ENCODE measurements around the gene TMEFF2. TPM values are rescaled to one million over a fixed set of nuclear protein-coding genes. Genes with fewer than 3 reads are reported as not detected.

The TMEFF2 gene
- total and polyA plus RNA-seq, 2 donors (not counting 1 experiment from before 2014, with no cell fraction given): not detected

DNA sequence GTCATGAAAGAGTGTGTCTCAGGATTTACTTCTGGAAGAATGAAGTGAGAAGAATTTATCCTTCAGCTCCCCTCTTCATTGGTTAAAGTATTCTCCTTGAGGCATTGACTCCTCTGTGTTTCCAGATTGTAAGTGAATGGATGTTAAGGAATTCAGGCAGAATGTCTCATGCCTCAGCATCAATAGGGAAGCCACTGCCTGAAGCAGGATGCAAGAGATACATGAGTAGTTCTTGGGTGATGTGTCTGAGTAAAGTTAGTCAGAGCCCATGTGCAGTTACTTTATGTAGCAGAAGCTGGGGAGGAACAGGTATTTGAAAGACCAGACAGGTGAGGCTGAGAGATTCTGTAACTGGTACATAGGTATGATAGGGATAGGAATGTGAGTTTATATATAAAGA lies 34.0 kb upstream of the TMEFF2 start:
- no peak overlapping the region for H3K4me3 ChIP-seq (ENCODE audit: control extremely low read depth in 1 of 5, extremely low read depth in 1 of 5, insufficient read depth in 1 of 5, low read depth in 2 of 5, low read length in 4 of 5)
- no peak for DNase-seq
- H3K9me3 ChIP-seq (ENCODE audit: control extremely low read depth in 1 of 3, control insufficient read depth in 2 of 3, insufficient read depth in 1 of 3, low read length in 2 of 3): no peaks in the 10 kb centered on the region
- no peaks in the 10 kb centered on the region for H3K9me3 Mint-ChIP-seq (ENCODE audit: insufficient read depth)
- H3K36me3 ChIP-seq (replicated peaks in 1 of 2; ENCODE audit: control extremely low read depth in 1 of 2, control insufficient read depth in 1 of 2, extremely low read depth in 1 of 2, insufficient read depth in 2 of 2, low read length in 1 of 2): no peaks in the 10 kb centered on the region
- POLR2A ChIA-PET: no interaction called here
- no peak overlapping the region for H3K4me3 Mint-ChIP-seq
- H3K27me3 ChIP-seq (replicated peaks in 1 of 4; ENCODE audit: control extremely low read depth in 1 of 4, control insufficient read depth in 3 of 4, insufficient read depth in 4 of 4, low read length in 3 of 4): no peaks in the 10 kb centered on the region
- intact Hi-C loops (cut with micrococcal nuclease): no loop called here
- H3K79me2 ChIP-seq (ENCODE audit: control insufficient read depth, insufficient read depth, low read length): no peaks in the 10 kb centered on the region
- TF ChIP-seq EZH2 (IDR thresholded peaks at IDR 0.05; ENCODE audit: borderline replicate concordance, insufficient read depth, low read depth, low read length, poor library complexity, severe bottlenecking): no peak
- TF ChIP-seq, protein P1, sequence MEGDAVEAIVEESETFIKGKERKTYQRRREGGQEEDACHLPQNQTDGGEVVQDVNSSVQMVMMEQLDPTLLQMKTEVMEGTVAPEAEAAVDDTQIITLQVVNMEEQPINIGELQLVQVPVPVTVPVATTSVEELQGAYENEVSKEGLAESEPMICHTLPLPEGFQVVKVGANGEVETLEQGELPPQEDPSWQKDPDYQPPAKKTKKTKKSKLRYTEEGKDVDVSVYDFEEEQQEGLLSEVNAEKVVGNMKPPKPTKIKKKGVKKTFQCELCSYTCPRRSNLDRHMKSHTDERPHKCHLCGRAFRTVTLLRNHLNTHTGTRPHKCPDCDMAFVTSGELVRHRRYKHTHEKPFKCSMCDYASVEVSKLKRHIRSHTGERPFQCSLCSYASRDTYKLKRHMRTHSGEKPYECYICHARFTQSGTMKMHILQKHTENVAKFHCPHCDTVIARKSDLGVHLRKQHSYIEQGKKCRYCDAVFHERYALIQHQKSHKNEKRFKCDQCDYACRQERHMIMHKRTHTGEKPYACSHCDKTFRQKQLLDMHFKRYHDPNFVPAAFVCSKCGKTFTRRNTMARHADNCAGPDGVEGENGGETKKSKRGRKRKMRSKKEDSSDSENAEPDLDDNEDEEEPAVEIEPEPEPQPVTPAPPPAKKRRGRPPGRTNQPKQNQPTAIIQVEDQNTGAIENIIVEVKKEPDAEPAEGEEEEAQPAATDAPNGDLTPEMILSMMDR (IDR thresholded peaks at IDR 0.05): no peak
- no peak overlapping the region for H3K27ac Mint-ChIP-seq
- no peaks in the 10 kb centered on the region for H3K4me1 Mint-ChIP-seq
- H3K4me2 ChIP-seq (replicated peaks; ENCODE audit: low read depth, low read length, poor library complexity, severe bottlenecking): no peak overlapping the region
- H3K9ac ChIP-seq (ENCODE audit: low read length): no peak overlapping the region
- no peaks in the 10 kb centered on the region for H4K20me1 ChIP-seq (ENCODE audit: control insufficient read depth, insufficient read depth, low read length, poor library complexity, severe bottlenecking)
- ATAC-seq (ENCODE audit: low read depth): no peak
- H3K4me1 ChIP-seq (ENCODE audit: control insufficient read depth in 2 of 2, insufficient read depth in 2 of 2, low read length in 2 of 2): no peaks in the 10 kb centered on the region
- H3K27ac ChIP-seq (ENCODE audit: low read length in 2 of 2): no peak overlapping the region
- H2AFZ ChIP-seq (ENCODE audit: insufficient read depth, low read depth, low read length, poor library complexity, severe bottlenecking): no peak overlapping the region
- H3K27me3 Mint-ChIP-seq: no peaks in the 10 kb centered on the region
- CTCF ChIA-PET: no interaction called here

DNA sequence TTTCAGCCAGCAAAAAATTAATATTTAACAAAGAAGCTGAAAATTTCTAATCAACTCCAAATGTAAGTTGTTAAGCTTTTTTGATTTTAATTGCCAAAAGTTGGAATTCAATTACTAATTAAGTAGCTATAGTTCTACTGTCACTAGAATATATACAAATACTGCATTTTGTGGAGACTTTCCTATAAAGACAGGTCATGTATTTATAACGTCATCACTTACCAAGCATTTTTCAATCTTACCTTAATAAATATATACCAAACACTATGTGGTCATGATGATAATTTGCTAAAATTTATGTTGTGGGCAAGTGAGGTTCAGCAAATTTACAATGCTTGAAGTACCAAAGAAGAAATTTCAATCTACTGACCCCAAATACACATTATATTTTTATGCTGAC lies 24.2 kb upstream of the TMEFF2 start:
- no peaks in the 10 kb centered on the region for H3K27me3 ChIP-seq (replicated peaks in 1 of 4; ENCODE audit: control extremely low read depth in 1 of 4, control insufficient read depth in 3 of 4, insufficient read depth in 4 of 4, low read length in 3 of 4)
- no peak overlapping the region for H3K4me3 ChIP-seq (ENCODE audit: control extremely low read depth in 1 of 5, extremely low read depth in 1 of 5, insufficient read depth in 1 of 5, low read depth in 2 of 5, low read length in 4 of 5)
- H2AFZ ChIP-seq (ENCODE audit: insufficient read depth, low read depth, low read length, poor library complexity, severe bottlenecking): no peak overlapping the region
- H3K36me3 ChIP-seq (replicated peaks in 1 of 2; ENCODE audit: control extremely low read depth in 1 of 2, control insufficient read depth in 1 of 2, extremely low read depth in 1 of 2, insufficient read depth in 2 of 2, low read length in 1 of 2): no peaks in the 10 kb centered on the region
- Mint-ChIP-seq H3K4me3 (no peak overlapping the region), H3K27ac (no peak overlapping the region), H3K27me3 (no peaks in the 10 kb centered on the region), H3K4me1 (no peaks in the 10 kb centered on the region), H3K9me3 (ENCODE audit: insufficient read depth) (no peaks in the 10 kb centered on the region)
- no CpG with 5 or more reads among the region's 1 CpG for WGBS (ENCODE audit: insufficient coverage)
- ATAC-seq (ENCODE audit: low read depth): no peak
- no peaks in the 10 kb centered on the region for H3K4me1 ChIP-seq (ENCODE audit: control insufficient read depth in 2 of 2, insufficient read depth in 2 of 2, low read length in 2 of 2)
- ChIA-PET CTCF (no interaction called here), POLR2A (no interaction called here)
- no peak for DNase-seq
- H3K27ac ChIP-seq (ENCODE audit: low read length in 2 of 2): no peak overlapping the region
- H3K4me2 ChIP-seq (replicated peaks; ENCODE audit: low read depth, low read length, poor library complexity, severe bottlenecking): no peak overlapping the region
- TF ChIP-seq EZH2 (IDR thresholded peaks at IDR 0.05; ENCODE audit: borderline replicate concordance, insufficient read depth, low read depth, low read length, poor library complexity, severe bottlenecking): no peak
- TF ChIP-seq, protein P1 (IDR thresholded peaks at IDR 0.05): no peak
- H3K9me3 ChIP-seq (ENCODE audit: control extremely low read depth in 1 of 3, control insufficient read depth in 2 of 3, insufficient read depth in 1 of 3, low read length in 2 of 3): no peaks in the 10 kb centered on the region
- intact Hi-C loops (cut with micrococcal nuclease): no loop called here
- no peaks in the 10 kb centered on the region for H3K79me2 ChIP-seq (ENCODE audit: control insufficient read depth, insufficient read depth, low read length)
- no peaks in the 10 kb centered on the region for H4K20me1 ChIP-seq (ENCODE audit: control insufficient read depth, insufficient read depth, low read length, poor library complexity, severe bottlenecking)
- H3K9ac ChIP-seq (ENCODE audit: low read length): no peak overlapping the region

All from B cell (primary cell).